Measurements from ENCODE around the gene LRRTM2.
"Not testable (repeated sequence)": the region's sequence is repeated elsewhere in the genome, so short reads cannot be mapped to it uniquely, and the experiment has no call there.

Gene LRRTM2, protein sequence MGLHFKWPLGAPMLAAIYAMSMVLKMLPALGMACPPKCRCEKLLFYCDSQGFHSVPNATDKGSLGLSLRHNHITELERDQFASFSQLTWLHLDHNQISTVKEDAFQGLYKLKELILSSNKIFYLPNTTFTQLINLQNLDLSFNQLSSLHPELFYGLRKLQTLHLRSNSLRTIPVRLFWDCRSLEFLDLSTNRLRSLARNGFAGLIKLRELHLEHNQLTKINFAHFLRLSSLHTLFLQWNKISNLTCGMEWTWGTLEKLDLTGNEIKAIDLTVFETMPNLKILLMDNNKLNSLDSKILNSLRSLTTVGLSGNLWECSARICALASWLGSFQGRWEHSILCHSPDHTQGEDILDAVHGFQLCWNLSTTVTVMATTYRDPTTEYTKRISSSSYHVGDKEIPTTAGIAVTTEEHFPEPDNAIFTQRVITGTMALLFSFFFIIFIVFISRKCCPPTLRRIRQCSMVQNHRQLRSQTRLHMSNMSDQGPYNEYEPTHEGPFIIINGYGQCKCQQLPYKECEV

GRCh38 chr5:138874771-138875551 is at the start of gene LRRTM2:
Gene LRRTM2, minus strand, starts transcription at chr5:138875335. Its CDS starts 424 bp downstream, at chr5:138874911.
- DNase-seq (ENCODE audit: low spot score): no peak

- DNase-seq (ENCODE audit: low spot score): no peak
Measured at GRCh38 chr5:138922494-138922893, 47.4 kb upstream of the LRRTM2 start.

- DNase-seq (ENCODE audit: low spot score): not testable (repeated sequence)
Measured at GRCh38 chr5:138921362-138921761, 46.2 kb upstream of the LRRTM2 start.

GRCh38 chr5:138920181-138920580 is 45.0 kb upstream of the LRRTM2 start:
- no peak for DNase-seq (ENCODE audit: low spot score)

DNA sequence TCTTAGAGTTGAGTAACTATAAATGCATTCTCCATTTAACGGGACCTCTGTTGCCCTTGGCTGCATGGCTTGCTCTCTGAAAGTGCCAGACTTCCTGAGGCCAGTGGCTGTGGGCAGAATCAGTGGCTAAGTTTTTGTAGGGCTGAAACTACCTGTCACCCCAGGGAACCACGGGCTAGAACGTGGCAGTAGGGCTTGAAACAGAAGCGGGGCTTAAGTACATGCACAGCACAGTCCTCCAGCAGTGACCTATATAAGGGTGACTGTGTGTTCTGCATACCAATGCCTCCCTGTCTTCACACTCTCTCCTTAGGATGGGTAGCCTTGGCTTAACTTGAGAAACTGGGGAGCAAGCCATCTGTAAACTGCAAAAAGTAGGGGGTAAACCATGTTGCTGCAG is 43.6 kb upstream of the LRRTM2 start:
- no peak for DNase-seq (ENCODE audit: low spot score)

GRCh38 chr5:138914338-138914737 is 39.2 kb upstream of the LRRTM2 start:
- DNase-seq (ENCODE audit: low spot score): no peak

DNA sequence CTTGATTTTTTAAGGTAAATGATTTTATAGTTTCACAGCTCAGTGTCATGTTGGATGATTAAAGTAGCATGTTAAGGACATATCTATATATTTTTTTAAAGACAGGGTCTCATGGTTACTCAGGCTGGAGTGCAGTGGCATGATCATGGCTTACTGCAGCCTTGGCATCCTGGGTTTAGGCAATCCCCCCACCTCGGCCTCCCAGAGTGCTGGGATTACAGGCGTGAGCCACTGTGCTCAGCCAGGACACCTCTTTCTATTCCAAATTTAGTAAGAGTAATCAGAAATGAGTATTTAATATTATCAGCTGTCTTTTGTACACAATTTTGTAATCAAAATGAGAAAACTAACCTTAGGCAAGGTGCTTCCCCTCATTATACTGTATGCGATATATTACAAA is 38.6 kb upstream of the LRRTM2 start:
- DNase-seq (ENCODE audit: low spot score): no peak

DNA sequence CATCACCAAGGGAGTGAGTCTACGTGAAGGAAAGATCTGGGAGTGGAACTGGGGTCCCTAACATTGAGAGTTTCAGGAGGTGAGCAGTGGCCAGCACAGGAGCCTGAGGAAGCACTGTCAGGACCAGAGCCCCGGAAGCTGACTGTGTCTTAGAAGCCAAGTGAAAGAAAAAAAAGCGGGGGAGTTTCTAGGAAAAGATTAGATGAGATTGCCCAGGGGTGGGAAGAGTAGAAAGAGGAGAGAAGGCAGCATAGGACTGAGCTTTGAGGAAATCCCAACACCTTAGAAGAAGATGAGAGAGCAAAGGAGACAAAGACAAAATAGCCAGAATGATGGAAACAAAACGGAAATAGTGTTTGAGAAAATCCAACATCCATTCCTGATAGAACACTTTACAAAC is 37.0 kb upstream of the LRRTM2 start:
- no peak for DNase-seq (ENCODE audit: low spot score)

DNA sequence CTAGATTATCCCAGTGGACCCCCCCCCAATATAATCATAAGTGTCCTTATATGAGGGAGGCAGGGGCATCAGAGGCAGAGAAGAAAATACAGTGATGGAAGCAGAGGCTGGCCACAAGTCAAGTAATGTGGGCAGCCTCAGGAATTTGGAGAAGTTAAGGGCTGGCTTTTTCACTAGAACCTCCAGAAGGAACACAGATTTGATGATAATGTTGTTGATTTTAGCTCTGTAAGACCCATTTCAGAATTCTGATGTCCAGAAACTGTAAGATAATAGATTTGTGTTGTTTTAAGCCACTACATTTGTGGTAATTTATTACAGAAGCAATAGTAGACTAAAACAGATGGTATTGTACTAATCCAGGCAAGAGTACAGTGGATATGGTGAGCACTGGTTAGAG is 36.3 kb upstream of the LRRTM2 start:
- no peak for DNase-seq (ENCODE audit: low spot score)

- no peak for DNase-seq (ENCODE audit: low spot score)
Measured at GRCh38 chr5:138910546-138911185, 35.5 kb upstream of the LRRTM2 start.

DNA sequence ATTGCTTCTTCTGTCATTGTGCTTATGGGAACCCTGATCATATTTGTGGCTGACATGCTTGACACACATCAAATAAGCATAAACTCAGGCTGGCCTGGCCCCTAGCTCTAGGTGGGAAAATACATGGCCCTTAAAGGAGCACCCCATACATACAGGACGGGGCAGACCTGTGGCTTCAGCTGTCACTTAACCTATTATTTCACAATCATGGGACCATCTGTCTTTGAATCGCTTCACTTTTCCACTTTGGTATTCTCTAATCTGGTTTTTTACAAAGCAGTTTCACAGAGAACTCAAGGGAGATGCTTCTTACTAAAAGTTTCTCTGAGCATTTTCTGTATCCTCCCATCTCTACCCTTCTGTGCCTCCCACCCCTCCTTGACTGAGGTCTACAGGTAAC is 34.6 kb upstream of the LRRTM2 start:
- DNase-seq (ENCODE audit: low spot score): no peak

DNA sequence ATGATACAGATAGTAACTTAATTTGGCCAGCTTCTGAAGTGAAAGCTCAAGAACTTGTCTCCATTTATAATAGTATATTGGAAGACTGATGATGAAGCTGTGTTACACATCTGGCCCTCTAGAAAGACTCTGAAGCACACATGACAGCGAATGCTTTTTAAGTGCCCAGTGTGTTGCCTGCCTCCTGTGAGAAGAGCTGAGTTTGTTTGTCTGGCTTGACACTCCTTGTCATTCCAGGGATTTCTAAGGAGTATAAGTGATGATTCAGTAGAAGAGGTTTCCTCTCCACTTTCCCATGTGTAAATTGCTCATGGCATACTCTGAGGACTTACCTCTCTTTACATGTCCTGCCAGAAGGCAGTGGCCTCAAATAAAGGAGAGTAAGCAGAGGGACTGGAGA is 30.4 kb upstream of the LRRTM2 start:
- no peak for DNase-seq (ENCODE audit: low spot score)

DNA sequence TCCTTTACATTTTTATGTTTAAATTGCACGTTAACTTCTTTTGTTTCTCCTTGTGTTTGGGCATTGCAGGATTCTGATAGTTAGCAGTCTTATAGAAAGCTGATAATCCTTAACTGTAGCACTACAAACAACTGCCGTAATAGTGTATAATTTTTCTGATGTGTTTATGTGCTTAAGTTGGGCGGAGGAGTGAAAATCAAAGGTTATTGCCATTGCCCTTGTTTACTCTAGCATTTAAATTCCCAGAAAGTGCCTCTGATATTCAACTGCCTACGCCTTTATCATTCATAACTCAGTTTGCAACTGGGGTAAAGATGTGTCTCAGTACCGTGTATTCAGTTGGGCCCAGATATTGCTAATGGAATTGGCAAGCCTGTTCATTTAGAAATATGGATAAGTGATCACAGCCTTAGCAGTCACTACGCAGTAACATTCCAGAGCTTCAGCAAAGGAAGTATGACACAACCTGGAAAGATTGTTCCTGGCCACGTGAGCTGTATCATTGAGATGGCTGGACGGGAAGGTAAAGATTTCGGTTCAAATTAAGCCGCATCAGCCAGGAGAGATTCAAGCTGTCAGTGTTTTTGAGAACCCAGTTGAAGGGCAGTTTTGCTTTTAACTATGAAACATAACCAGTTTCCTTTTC is 28.1 kb upstream of the LRRTM2 start:
- no peak for DNase-seq (ENCODE audit: low spot score)

GRCh38 chr5:138901716-138902115 is 26.6 kb upstream of the LRRTM2 start:
- DNase-seq (ENCODE audit: low spot score): no peak

GRCh38 chr5:138900281-138900965 is 25.3 kb upstream of the LRRTM2 start:
- DNase-seq (ENCODE audit: low spot score): no peak

DNA sequence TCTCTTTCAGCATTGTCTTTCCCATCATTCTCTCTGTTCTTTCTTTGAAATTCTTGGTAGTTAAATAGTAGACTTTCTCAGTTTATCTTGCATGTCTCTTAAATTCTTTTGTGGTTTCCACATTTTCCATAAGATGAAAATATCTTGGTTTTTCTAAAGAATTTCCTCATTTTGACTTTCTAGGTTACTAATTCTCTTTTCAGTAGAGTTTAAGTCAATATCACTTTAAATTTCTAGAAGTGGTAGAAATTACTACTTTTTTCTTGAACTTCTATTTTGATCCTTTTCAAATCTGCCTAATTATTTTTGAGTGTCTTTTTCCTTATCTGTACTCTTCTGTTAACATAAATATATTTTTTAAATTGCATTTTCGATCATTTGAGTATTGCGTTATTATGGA is 23.6 kb upstream of the LRRTM2 start:
- DNase-seq (ENCODE audit: low spot score): no peak

DNA sequence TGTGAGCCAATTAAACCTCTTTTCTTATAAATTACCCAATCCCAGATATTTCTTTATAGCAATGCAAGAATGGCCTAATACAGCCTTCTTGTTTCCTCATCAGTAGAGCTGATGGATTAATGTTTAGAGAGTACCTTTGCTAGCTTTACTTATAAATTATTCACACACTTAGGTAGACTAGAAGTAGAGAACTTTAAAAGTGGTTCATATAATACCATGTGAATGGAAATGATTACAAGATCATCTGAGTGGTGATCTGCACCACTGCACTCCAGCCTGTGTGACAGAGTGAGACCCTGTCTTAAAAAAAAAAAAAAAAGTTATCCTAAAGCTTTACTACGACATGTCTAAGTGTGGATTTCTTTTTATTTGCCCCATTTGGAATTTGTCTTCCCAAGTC is 23.2 kb upstream of the LRRTM2 start:
- DNase-seq (ENCODE audit: low spot score): no peak

DNA sequence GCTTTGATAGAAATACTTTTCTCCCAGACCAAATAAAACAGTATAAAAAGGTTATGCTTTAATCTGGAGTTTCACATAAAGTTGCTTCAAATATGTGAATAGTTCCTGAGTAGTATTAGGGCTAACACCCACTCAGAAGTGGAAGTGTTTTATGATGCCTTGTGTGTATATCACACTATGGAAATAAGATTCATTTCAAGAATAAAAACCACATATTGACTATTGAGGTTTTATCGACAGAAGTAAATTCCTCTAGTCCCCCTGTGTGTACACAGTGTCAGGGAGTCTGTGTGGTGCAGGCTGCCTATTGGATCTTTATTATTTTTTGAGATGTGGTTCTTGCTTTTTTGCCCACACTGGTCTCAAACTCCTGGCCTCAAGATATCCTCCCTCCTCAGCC is 20.8 kb upstream of the LRRTM2 start:
- no peak for DNase-seq (ENCODE audit: low spot score)

DNA sequence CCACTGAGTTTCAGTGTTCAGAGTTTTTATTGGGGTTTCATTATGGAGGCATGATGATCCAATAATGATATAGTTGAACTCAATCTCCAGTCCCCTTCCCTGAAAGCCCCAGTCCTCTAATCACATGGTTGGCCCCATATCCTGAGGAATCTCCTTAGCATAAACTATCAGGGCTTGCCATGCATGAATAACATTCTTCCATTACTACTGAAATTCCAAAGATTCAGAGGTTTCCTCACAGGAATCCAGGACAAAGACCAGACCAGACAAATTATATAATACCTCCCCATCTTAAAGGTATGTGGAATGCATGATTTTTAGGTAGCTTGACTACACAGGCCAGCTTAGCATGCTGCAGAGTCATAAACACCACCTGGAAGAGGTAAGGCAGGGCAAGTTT is 15.5 kb upstream of the LRRTM2 start:
- DNase-seq (ENCODE audit: low spot score): no peak

- no peak for DNase-seq (ENCODE audit: low spot score)
Measured at GRCh38 chr5:138889994-138890393, 14.9 kb upstream of the LRRTM2 start.

- DNase-seq (ENCODE audit: low spot score): no peak
Measured at GRCh38 chr5:138884554-138884953, 9.4 kb upstream of the LRRTM2 start.

GRCh38 chr5:138884094-138884493 is 9.0 kb upstream of the LRRTM2 start:
- DNase-seq (ENCODE audit: low spot score): no peak
